Measurements from ENCODE around the gene POR. TPM values are rescaled to one million over a fixed set of nuclear protein-coding genes. Genes with fewer than 3 reads are reported as not detected.

POR gene
- total RNA-seq, 1 donor from 2014 or later: 244 TPM

DNA sequence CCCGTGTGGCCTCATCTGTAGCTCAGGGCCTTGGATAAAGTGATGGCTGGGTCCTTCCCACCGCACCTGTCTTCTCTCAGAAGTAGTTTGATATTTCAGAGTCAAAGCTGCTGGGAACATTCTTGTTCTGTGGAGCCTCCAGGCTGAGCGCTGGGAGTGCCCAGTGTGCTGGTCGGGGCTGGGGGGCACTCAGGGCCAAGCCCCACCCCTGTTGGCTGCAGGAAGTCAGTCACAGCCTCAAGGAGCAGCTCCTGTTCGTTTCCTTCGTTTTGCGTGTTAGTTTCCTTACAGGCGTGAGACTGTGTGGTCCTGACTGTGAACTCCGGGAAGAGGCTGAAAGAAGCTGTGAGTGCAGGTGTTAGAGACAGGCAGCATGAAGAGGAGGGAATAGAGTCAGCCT lies 33.2 kb downstream of the POR start:
- Histone ChIP-seq H3K4me1 (peaks cover 68% of the 10 kb centered on the region), H3K9me3 (no peaks in the 10 kb centered on the region), H3K36me3 (peaks cover 8% of the 10 kb centered on the region), H3K4me3 (no peak overlapping the region), H3K27ac (peak overlapping the region; percentile 68), H3K27me3 (ENCODE audit: low read depth) (no peaks in the 10 kb centered on the region)
- peak; percentile 34 to 56 for ATAC-seq
- no peak for DNase-seq
- TF ChIP-seq, protein P1, sequence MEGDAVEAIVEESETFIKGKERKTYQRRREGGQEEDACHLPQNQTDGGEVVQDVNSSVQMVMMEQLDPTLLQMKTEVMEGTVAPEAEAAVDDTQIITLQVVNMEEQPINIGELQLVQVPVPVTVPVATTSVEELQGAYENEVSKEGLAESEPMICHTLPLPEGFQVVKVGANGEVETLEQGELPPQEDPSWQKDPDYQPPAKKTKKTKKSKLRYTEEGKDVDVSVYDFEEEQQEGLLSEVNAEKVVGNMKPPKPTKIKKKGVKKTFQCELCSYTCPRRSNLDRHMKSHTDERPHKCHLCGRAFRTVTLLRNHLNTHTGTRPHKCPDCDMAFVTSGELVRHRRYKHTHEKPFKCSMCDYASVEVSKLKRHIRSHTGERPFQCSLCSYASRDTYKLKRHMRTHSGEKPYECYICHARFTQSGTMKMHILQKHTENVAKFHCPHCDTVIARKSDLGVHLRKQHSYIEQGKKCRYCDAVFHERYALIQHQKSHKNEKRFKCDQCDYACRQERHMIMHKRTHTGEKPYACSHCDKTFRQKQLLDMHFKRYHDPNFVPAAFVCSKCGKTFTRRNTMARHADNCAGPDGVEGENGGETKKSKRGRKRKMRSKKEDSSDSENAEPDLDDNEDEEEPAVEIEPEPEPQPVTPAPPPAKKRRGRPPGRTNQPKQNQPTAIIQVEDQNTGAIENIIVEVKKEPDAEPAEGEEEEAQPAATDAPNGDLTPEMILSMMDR (IDR thresholded peaks at IDR 0.05): no peak
- intact Hi-C loops (cut with DNase I): no loop called here

DNA sequence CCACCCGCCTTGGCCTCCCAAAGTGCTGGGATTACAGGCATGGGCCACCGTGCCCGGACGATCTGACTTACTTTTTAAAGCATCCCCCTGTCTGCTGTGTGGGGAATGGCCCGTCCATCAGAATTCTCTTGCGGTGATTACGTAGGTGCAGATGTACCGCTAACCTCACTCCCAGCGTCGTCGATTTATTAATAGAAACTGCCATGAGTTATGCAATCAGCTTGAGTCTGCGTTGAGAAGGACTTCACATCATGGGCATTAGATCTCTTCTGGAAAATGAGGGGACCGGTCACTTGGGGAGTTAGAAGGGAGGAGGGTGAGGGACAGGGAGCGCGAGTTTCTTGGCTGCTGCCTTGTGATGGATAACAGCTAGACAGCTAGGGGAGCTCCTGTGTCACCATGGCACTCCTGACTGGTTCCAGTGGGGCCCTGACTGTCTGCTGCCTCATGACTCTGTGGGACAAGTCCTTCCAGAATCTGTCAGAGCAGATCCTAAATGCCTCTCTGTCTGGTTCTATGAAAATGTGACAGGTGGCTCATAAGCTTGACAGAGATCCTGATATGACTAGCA lies 35.2 kb downstream of the POR start:
- Histone ChIP-seq H3K4me3 (no peak overlapping the region), H3K27me3 (ENCODE audit: low read depth) (no peaks in the 10 kb centered on the region), H3K27ac (no peak overlapping the region), H3K4me1 (peaks cover 58% of the 10 kb centered on the region), H3K9me3 (no peaks in the 10 kb centered on the region), H3K36me3 (peaks cover 26% of the 10 kb centered on the region)
- DNase-seq: no peak
- TF ChIP-seq, protein P1 (IDR thresholded peaks at IDR 0.05): no peak
- ATAC-seq: peak; percentile 9 to 26
- intact Hi-C loops (cut with DNase I): no loop called here

DNA sequence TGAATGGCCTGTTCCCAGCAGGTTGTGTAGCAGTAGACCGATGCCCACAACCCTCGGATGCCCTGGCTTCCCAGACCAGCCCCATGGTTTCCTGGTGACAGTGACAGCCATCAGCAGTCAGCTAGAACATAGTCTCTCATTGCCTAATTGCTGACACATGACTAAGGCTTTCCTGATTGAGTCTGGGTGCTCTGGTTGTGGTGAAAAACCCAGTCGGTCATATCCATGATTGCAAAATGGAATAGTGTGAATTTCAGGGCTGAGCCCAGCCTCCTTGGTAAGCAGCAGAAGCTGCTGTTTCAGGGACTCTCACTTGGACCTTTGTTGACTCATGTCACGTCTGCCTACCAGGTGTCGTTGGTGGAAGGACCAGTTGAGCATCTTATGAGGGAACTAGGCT lies 36.6 kb downstream of the POR start:
- peaks cover 40% of the 10 kb centered on the region for H3K36me3 ChIP-seq
- H3K9me3 ChIP-seq: no peaks in the 10 kb centered on the region
- H3K4me1 ChIP-seq: peaks cover 45% of the 10 kb centered on the region
- TF ChIP-seq, protein P1 (IDR thresholded peaks at IDR 0.05): no peak
- peak; percentile 67 for DNase-seq
- no peak overlapping the region for H3K4me3 ChIP-seq
- peak; percentile 65 to 78 for ATAC-seq
- H3K27me3 ChIP-seq (ENCODE audit: low read depth): no peaks in the 10 kb centered on the region
- intact Hi-C loops (cut with DNase I): no loop called here
- peak overlapping the region; percentile 31 for H3K27ac ChIP-seq

DNA sequence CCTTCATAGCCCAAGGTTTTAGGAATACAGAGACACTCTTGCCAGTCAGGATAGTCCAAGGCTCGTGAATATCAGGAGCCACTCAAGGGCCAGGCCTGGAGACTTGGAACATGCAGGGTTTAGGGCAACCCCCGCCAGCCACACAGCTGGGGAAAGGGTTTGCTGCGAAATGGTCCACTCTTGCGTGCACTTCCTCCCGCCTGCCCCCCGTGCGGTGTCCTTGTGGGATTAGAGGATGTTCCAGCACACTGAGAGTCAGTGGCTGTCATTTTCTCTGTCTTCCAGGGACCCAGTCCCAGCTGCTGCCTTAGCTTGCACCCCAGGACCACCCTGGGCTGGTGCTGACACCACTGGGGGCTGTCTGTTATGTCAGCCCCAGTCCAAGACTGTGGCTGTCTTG lies 38.5 kb downstream of the POR start:
- DNase-seq: no peak
- peak overlapping the region; percentile 67 for H3K27ac ChIP-seq
- no peak for ATAC-seq
- no peaks in the 10 kb centered on the region for H3K27me3 ChIP-seq (ENCODE audit: low read depth)
- peaks cover 49% of the 10 kb centered on the region for H3K36me3 ChIP-seq
- H3K4me3 ChIP-seq: no peak overlapping the region
- peaks cover 29% of the 10 kb centered on the region for H3K4me1 ChIP-seq
- H3K9me3 ChIP-seq: no peaks in the 10 kb centered on the region
- TF ChIP-seq, protein P1 (IDR thresholded peaks at IDR 0.05): no peak
- intact Hi-C loops (cut with DNase I): no loop called here

DNA sequence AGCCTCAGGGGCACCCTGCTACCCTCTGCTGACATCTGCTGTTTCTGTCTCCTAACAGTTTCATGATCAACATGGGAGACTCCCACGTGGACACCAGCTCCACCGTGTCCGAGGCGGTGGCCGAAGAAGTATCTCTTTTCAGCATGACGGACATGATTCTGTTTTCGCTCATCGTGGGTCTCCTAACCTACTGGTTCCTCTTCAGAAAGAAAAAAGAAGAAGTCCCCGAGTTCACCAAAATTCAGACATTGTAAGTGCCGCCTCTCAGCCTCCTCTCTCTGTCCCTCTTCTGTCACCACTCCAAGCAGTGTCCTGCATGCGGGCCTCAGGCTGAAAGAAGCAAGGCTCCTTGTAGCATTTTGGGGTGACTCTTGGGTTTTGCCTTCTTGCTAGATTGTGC lies 39.0 kb downstream of the POR start:
- no peak overlapping the region for H3K4me3 ChIP-seq
- peaks cover 52% of the 10 kb centered on the region for H3K36me3 ChIP-seq
- H3K4me1 ChIP-seq: peaks cover 24% of the 10 kb centered on the region
- intact Hi-C loops (cut with DNase I): no loop called here
- H3K27ac ChIP-seq: peak overlapping the region; percentile 67
- H3K9me3 ChIP-seq: no peaks in the 10 kb centered on the region
- H3K27me3 ChIP-seq (ENCODE audit: low read depth): no peaks in the 10 kb centered on the region
- no peak for DNase-seq
- ATAC-seq: no peak
- TF ChIP-seq, protein P1 (IDR thresholded peaks at IDR 0.05): no peak

Measured in lower lobe of right lung (tissue), 2 donors.